A549 (cell line): ENCODE data around the gene ARL5C.

Experiments used
- CTCF ChIP-seq: fragments of >200 bp; sonication (Bioruptor Twin); formaldehyde crosslinking; IDR thresholded peaks from 3 replicates; pipeline ENCODE4 v1.5.1; 2016
- JUN ChIP-seq, 2 experiments: fragments of >200 bp; sonication (Bioruptor Twin); formaldehyde crosslinking; IDR thresholded peaks; 2 replicates in 1 of 2; 3 replicates in 1 of 2; pipeline ENCODE4 v1.6.1; 2016 to 2017
- RAD21 ChIP-seq, 2 experiments: fragments of >200 bp in 1 of 2; sonication (Bioruptor Twin) in 1 of 2; formaldehyde crosslinking in 1 of 2; IDR thresholded peaks in 1 of 2; conservative IDR thresholded peaks in 1 of 2; 2 replicates in 1 of 2; 3 replicates in 1 of 2; pipeline ENCODE4 v1.6.1; 2012 to 2018; ENCODE audit warnings: inconsistent platforms in 1 of 2

GRCh38 chr17:39174920-39175694 lies 9.1 kb upstream of the ARL5C start:
- TF ChIP-seq CTCF, result peak; percentile 90
- TF ChIP-seq RAD21 (conservative IDR thresholded peaks at IDR 0.05 in 1 of 2, IDR thresholded peaks at IDR 0.05 in 1 of 2), result peak; percentile 58 to 71
- no peak for TF ChIP-seq JUN (IDR thresholded peaks at IDR 0.05)
